ENCODE data around the gene IGDCC3. TPM values are rescaled to one million over a fixed set of nuclear protein-coding genes. Genes with fewer than 3 reads are reported as not detected.

The IGDCC3 gene
- total and polyA plus RNA-seq, 2 of the 8 experiments (the other 6 are each of a cell fraction or from before 2014, with no cell fraction given), result 26.8 to 45.7 TPM

GRCh38 chr15:65414841-65415621, 37.2 kb upstream of the IGDCC3 start:
- H4K91ac ChIP-seq (replicated peaks; ENCODE audit: insufficient read length, low read length), result peak overlapping the region; percentile 75
- peak overlapping the region; percentile 96 for H3K18ac ChIP-seq (ENCODE audit: extremely low read depth, low read length)
- peak overlapping the region; percentile 96; the same call in 1 of the 2 replicates for H2BK20ac ChIP-seq (ENCODE audit: low read length)
- peak overlapping the region; percentile 46; the same call in 1 of the 2 replicates for H2BK15ac ChIP-seq (ENCODE audit: low read length)
- peak overlapping the region; percentile 22 for H3K4ac ChIP-seq (replicated peaks; ENCODE audit: insufficient read length, low read depth, low read length)
- no peak overlapping the region for H3K14ac ChIP-seq (ENCODE audit: insufficient read length)
- H3K9ac ChIP-seq (replicated peaks in 1 of 4; ENCODE audit: extremely low read depth in 1 of 4, low read depth in 3 of 4, low read length in 3 of 4), result peak overlapping the region in 1 of 4 experiments; percentile 2; a peak in 3 of 7 replicates
- no peak overlapping the region for H3K23ac ChIP-seq (ENCODE audit: insufficient read length)
- ChIA-PET CTCF (ENCODE audit: partially characterized antibody) (interaction anchor here (0.6 to 14.6 kb wide), 12 partner anchors 10 to 572 kb away, joined by 3 to 180 read pairs (median 4); no protein-coding TSS in a partner anchor), POLR2A (ENCODE audit: partially characterized antibody) (interaction anchor here (0.9 to 12.2 kb wide), 8 partner anchors 11 to 110 kb away, joined by 3 to 229 read pairs (median 3); partner anchors contain the start of gene RNU5B-1)
- WGBS, 2 experiments (ENCODE audit: extremely low coverage in 1 of 2, insufficient coverage in 1 of 2, insufficient read length in 1 of 2, insufficient replicate concordance in 2 of 2, low coverage in 1 of 2, low lambda C conversion rate in 2 of 2, missing lambda C conversion rate in 1 of 2), result 15% methylated on average over 14 of the region's 14 CpGs; no CpG with 5 or more reads in 1 of the 2 experiments
- peak overlapping the region; percentile 94 for H2BK12ac ChIP-seq (ENCODE audit: low read depth, low read length)
- no peaks in the 10 kb centered on the region for H3K36me3 ChIP-seq (ENCODE audit: control insufficient read depth in 2 of 4, insufficient read depth in 4 of 4, low read length in 3 of 4)
- H3K4me1 ChIP-seq (replicated peaks in 1 of 4; ENCODE audit: control insufficient read depth in 3 of 4, insufficient read depth in 4 of 4, low read length in 3 of 4), result peaks cover 40 to 59% (median 50%) of the 10 kb centered on the region in 4 experiments
- no peaks in the 10 kb centered on the region for H3K9me3 ChIP-seq (ENCODE audit: insufficient read depth in 2 of 2, low read depth in 1 of 2, low read length in 1 of 2)
- H3K56ac ChIP-seq (replicated peaks; ENCODE audit: insufficient read length, low read depth, low read length), result no peak overlapping the region
- peak overlapping the region in 2 of 4 experiments; percentile 26 to 38; a peak in 5 of 8 replicates for H3K4me3 ChIP-seq (ENCODE audit: extremely low read depth in 1 of 4, insufficient read depth in 2 of 4, low read depth in 3 of 4, low read length in 4 of 4)
- peak overlapping the region; percentile 92 for H4K5ac ChIP-seq (ENCODE audit: insufficient read length, low read depth, low read length)
- 0 out of 2 replicates have a peak, but pooled peaks cover 2% of the 10 kb centered on the region for H3K23me2 ChIP-seq (ENCODE audit: low read depth, low read length)
- H3K79me1 ChIP-seq (ENCODE audit: low read depth, low read length), result peaks cover 3% of the 10 kb centered on the region; the same call in 1 of the 2 replicates
- H3K79me2 ChIP-seq (ENCODE audit: control insufficient read depth in 1 of 2, insufficient read depth in 2 of 2, low read length in 2 of 2), result peaks cover 0 to 33% of the 10 kb centered on the region in 2 experiments; a peak in 2 of 4 replicates
- FAIRE-seq (peak; percentile 78), DNase-seq (ENCODE audit: low read depth in 1 of 2, low spot score in 2 of 2) (peak; percentile 85 to 88)
- H2AFZ ChIP-seq (ENCODE audit: low read length), result no peak overlapping the region
- H3K4me2 ChIP-seq (ENCODE audit: insufficient read depth in 1 of 2, low read depth in 2 of 2, low read length in 2 of 2), result peak overlapping the region; percentile 55 to 58
- H2BK5ac ChIP-seq (ENCODE audit: low read depth, low read length), result peak overlapping the region; percentile 93
- H2AK5ac ChIP-seq (ENCODE audit: low read depth, low read length), result peak overlapping the region; percentile 92
- H3K27ac ChIP-seq (ENCODE audit: low read depth, low read length), result peak overlapping the region; percentile 82
- H3K27me3 ChIP-seq (replicated peaks in 1 of 4; ENCODE audit: control insufficient read depth in 3 of 4, extremely low read depth in 1 of 4, insufficient read depth in 3 of 4, low read length in 3 of 4), result no peaks in the 10 kb centered on the region
- H4K8ac ChIP-seq (ENCODE audit: extremely low read depth, insufficient read depth, low read length), result no peak overlapping the region
- no peaks in the 10 kb centered on the region for H4K20me1 ChIP-seq (replicated peaks in 1 of 2; ENCODE audit: control insufficient read depth in 1 of 2, insufficient read depth in 2 of 2, low read length in 2 of 2)
- H2BK120ac ChIP-seq (replicated peaks; ENCODE audit: low read depth, low read length), result peak overlapping the region; percentile 96
- TF ChIP-seq RXRA (IDR thresholded peaks at IDR 0.05; ENCODE audit: insufficient read depth, low read depth, low read length), result peak; percentile 82; the same call in 1 of the 2 replicates
- TF ChIP-seq TAF1 (IDR thresholded peaks at IDR 0.05; ENCODE audit: low read depth, low read length), result peak; percentile 56
- TF ChIP-seq TBP (IDR thresholded peaks at IDR 0.05; ENCODE audit: low read depth, low read length), result peak; percentile 61; the same call in 1 of the 2 replicates
- TF ChIP-seq ATF2 (IDR thresholded peaks at IDR 0.05; ENCODE audit: low read length), result no peak
- no peak for TF ChIP-seq BRCA1 (IDR thresholded peaks at IDR 0.05; ENCODE audit: low read depth, low read length)
- TF ChIP-seq RAD21 (IDR thresholded peaks at IDR 0.05 in 1 of 2, conservative IDR thresholded peaks at IDR 0.05 in 1 of 2; ENCODE audit: low read depth in 2 of 2, low read length in 2 of 2), result peak in 1 of 2 experiments; percentile 51; a peak in 2 of 4 replicates
- no peak for TF ChIP-seq MAFK (IDR thresholded peaks at IDR 0.05; ENCODE audit: low read depth, low read length)
- TF ChIP-seq SP2 (IDR thresholded peaks at IDR 0.05; ENCODE audit: low read length), result no peak
- TF ChIP-seq RBBP5 (IDR thresholded peaks at IDR 0.05; ENCODE audit: borderline replicate concordance, low read depth, low read length), result 0 out of 2 replicates have a peak, but pooled peaks have one; percentile 21

All from H1 (cell line).